NCI-H524 (cell line): ENCODE measurements around the gene POMP.
"Not testable (repeated sequence)": the region's sequence is repeated elsewhere in the genome, so short reads cannot be mapped to it uniquely, and the experiment has no call there.

ENCODE experiments used
- DNase-seq, 2 experiments: peaks; one replicate each; lab custom pipeline; 2025; lab: John Stamatoyannopoulos, UW

The POMP gene

DNA sequence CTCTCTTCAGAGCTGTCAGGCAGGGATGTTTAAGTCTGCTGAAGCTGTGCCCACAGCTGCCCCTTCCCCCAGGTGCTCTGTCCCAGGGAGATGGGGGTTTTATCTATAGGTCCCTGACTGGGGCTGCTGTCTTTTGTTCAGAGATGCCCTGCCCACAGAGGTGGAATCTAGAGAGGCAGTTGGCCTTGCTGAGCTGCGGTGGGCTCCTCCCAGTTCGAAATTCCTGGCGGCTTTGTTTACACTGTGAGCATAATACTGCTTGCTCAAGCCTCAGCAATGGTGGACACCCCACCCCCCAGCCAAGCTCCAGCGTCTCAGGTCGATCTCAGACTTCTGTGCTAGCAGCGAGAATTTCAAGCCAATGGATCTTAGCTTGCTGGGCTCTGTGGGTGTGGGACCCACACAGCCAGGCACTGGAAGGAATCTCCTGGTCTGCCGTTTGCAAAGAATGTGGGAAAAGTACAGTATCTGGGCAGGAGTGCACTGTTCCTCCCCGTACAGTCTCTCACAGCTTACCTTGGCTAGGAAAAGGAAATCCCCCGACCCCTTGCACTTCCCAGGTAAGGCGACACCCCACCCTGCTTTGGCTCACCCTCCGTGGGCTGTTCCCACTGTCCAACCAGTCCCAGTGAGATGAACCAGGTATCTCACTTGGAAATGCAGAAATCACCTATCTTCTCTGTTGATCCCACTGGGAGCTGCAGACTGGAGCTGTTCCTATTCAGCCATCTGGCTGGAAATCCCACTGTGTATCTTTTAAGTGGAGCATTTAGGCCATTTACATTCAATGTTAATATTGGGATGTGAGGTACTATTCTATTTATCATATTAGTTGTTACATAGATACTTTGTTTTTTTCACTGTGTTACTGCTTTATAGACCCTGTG, 34.9 kb downstream of the POMP start:
- DNase-seq, result not testable (repeated sequence)

DNA sequence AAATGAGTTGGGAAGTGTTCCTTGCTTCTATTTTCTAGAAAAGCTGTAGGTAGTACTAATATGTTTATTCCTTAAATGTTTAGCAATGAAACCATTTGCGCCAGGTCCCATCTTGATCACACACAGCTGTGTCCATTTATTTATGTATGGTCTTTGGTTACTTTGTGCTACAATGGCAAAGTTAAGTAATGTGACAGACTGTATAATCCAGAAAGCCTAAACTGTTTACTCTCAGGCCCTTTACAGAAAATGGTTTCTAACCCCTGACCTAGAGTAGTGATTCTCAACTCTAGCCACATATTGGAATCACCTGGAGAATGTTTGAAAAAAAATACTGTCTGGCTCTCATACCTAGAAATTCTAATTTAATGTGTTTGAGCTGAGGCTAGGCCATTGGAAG, 38.5 kb downstream of the POMP start:
- DNase-seq, result no peak

DNA sequence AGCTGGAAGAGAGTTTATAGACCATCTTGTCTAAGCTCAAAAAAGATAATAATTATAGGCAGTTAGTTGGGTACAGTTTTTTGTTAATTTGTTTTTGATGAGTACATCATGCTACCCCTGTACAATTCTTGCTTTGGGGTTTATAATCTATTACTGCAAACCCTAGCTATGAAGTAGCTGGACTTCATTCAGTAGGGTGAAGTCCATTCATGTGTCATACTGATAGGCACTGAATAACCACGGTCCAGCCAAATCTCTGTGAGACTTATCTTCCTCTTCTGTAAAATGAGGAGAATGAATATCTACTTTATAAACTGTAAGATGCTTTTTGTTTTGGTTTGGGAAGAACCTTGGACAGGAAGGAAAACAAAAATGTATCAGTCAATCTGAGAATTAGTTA, 40.3 kb downstream of the POMP start:
- DNase-seq, result no peak

DNA sequence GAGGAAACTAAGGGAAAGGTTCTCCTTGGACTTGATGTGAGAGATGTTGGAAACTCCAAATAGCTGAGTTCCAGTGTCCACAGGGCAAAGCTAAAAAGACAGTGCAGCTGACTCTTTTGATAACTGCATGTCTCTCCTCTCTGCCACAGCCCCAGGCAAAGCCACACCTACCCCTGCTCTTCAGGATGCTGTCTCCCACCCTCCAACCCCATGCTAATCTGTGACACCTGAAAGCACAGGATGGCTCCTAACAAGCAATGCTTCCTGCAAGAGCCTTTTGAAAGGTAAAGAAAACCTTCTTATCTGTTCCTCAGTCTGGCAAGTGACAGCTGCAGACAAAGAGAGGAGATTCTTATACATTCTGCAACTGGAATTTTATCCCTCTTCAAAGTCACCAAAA, 45.4 kb downstream of the POMP start:
- peak in 1 of 2 experiments; percentile 44 for DNase-seq

DNA sequence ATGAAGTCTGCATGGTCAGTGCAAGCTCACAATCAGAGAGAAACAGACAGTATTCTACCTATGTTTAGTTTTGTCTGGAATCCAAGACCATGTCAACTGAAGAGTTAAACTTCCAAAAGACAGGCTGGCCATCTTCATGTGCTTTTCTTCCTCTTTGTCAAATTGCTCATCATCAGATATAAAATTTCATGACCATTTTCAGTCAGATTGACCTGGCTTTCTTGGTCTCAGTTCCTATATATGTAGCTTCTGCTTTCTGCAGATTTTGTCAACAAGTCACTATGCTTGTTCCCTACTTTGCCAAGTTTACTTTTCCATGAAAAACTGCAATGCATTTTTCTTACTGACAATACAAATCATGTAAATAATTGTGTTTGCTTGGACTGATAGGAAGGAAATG, 46.0 kb downstream of the POMP start:
- DNase-seq, result no peak

DNA sequence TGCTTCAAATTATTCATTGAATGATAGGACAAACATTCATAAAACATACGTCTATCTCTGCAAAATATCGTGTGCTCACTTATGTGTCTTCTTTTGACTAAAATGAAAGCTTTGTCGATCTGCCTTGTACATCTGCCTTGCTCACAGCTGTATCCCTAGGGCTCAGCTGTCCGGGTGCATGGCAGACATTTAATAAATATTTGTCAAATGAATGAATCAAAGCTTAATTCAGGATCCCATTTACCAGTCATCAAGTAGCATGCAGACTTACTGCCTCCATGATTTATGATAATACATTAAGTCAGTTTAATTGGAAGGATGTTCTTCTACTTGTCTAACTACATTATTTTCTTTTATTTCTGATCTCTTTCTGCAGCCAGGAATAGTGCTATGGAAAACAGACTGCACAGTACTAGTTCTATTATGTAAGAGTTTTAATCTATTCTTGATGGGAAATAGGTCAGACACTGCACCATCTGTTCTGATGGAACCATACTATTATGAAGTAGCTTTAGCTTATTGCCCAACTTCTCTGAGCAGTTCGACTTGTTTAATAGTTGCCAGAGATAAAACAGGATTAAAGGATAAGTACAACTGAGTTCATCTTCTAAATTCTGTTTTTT, 46.6 kb downstream of the POMP start:
- DNase-seq, result peak; percentile 40 to 86

DNA sequence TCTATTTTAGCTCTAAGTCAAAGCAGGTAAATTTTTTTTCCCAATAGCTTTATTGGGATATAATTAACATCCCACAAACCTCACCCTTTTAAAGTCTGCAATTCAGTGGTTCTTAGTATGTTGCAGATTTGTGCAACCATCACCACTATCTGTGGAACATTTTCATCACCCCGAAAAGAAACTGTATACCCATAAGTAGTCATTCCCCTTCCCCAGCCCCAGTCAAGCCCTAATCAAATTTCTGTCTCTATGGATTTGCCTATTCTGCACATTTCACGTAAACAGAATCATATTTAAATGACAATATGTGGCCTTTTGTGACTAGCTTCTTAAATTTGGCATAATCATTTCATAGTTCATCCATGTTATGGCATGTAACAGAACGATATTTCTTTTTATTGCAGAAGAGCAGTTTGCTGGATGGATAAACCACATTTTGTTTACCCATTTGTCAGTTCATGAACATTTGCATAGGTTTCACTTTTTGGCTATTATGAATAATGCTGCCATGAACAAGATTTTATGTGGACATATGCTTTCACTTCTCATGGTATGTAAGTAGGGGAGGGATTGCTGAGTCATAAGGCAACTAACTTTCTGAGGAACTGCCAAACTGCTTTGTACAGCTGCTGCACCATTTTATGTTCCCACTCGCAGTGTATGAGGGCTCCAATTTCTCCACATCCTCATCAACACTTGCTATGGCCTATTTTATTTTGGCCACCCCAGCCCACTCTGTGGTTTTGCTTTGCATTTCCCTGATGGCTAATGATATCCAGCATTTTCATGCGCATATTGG, 48.9 kb downstream of the POMP start:
- DNase-seq, result peak in 1 of 2 experiments; percentile 22

DNA sequence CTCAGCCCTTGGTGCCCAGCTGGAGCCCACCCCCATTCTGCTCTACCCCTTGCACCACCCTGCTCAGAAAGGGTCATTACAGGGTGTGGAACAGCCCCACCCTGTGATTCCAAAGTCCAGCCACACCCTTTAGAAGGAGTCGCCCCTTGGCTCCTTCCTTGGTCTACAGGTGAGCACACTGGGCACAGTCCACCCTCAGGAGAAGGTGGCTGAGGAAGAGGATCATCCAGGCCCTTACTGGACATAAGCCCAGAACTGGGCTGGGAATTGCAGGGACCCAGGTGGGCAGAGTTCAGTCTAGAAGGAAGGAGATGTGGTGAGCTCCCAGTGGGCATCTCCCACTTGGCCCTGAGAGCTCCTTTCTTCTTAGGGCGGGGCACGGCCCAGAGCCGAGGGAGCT, 51.2 kb downstream of the POMP start:
- DNase-seq, result no peak

DNA sequence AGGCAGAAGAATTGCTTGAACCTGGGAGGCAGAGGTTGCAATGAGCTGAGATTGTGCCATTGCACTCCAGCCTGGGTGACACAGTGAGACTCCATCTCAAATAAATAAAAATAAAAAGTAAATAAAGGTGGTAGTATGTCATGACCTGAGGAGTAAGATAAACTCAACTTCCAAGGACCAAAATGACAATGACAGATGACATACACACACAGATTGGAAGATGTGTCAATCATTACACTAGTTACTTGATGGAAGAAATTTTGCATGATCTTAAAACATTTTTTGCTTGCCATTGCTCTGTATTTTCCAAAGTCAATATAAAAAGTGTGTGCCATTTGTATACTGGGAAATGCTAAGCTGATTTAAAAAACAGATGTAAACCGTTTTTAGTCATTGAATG, 55.7 kb downstream of the POMP start:
- no peak for DNase-seq

DNA sequence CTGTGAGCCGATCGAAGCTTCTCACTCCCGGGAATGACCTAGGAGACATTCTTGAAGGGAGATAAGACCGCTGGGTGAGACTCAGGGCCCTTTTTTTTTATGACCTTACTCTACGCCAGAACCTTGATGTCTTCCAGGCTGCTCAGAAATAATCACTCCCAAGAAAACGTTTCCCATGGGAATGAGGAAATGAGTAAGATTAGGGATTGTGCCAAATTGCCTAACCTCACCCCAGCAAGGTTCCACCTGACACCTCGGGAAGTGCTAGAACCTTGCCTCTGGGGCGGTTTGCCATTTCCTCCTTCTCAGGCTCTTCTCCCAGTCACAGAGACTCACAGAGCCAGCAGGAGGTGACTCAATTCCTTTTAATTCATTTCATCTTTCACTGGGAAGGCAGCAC, 57.6 kb downstream of the POMP start:
- DNase-seq, result no peak

DNA sequence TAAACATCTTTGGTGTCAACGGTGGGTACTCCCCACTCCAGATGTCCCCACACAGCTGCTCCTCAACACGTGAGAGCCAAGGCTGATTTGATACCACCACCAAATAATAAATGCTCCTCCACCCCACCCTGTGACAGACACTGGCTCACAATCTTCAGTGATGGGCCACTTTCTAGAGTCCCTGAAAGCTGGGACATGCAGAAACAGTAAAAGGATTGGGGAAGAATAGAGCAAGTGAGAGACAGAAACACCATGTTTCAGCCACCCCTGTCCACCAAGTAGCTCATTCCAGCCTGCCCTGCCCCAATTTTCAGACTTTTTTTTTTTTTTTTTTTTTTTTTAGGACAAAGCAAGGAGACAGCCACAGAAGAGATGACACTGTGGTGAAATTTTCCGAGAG, 58.2 kb downstream of the POMP start:
- no peak for DNase-seq

DNA sequence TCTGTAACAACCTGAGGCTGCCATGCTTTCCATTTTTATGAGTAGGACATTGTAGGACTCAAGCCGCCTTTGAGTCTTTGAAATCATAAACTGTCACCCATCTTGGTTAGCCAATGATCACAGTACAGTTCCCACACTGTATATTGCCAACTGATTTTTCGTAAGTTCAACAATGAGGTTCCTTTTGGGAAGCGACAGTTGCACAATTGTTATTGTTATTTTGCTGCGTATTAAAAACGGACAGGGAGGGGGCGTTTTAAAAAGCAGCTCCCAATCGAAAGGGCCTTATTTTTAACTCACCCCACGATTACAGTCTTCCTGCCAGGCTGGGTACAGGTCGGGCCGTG, 59.2 kb downstream of the POMP start:
- DNase-seq, result no peak

DNA sequence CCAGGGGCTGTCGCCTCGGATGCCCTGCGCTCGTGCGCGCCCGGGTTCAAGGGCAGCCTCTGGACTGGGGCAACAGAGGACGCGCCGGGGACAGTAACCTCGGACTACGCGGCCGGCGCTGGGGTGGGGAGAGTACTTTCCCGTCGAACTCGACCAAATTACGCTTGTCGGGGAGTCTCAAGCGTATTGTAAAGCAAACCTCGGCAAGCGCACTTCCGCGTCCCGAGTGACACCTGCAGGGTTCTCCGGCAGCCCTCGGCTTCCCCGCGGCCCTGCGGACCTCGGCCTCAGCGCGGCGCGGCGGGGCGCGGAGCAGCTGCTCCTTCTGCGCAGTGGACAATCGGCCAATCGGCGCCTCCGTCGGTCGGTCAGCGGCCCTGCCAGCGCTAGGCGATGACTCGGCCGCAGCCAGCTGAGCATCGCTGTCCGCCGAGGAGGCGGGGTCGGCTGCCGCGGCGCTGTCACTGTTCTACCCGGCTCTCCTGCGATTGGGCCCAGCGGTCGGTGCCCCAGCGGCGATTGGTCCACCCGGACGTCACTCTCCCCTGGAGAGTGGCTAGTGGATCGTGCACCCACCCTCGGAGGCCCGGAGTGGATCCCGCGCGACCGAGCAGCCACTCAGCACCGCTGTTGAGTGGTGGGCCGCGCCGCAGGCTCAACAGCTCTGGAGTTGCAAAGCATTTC, 59.8 kb downstream of the POMP start, which contains the start of gene SLC46A3:
Gene SLC46A3 (minus strand): TSS at position 428 of the 684 bp plus-strand sequence. CDS start 972 bp downstream, outside the sequence.
- peak; percentile 80 to 95 for DNase-seq

DNA sequence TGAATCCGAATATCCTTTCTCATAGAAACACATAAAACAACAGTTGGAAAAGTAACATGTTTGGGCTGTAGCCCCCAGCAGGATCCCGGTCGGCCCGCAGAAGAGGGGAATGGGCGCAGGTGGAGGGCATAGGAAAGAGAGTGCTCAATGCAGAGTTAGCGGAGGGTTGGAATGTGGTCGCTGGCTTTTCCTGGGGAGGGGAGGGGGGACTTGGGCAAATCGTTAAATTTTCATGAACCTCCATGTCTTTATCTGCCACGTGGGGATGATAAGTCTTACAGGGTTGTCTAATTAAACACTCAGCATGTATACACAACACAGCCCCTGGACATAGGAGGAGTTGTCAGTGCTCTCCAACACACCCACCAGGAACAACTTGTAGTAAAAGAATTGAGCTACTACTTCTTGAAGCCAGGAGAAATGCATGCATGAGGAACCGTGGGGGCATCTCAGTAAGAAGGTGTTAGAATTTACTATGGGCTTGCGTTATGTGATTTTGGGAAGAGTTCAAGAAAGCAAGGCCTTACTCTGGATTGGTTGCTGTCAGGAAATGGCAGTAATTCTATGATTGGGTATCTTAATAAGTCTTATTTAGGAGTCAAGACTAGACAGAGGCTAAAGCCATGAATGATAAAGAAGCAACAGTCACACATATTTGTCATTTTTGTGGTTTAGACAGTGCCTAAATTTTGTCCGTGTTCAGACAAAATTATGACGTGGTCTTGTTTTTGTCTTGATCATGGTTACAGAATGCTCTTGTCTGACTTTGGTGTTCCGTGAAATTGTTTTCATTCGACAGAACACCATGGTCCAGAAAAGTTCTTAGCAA, 60.5 kb downstream of the POMP start:
- DNase-seq, result no peak

DNA sequence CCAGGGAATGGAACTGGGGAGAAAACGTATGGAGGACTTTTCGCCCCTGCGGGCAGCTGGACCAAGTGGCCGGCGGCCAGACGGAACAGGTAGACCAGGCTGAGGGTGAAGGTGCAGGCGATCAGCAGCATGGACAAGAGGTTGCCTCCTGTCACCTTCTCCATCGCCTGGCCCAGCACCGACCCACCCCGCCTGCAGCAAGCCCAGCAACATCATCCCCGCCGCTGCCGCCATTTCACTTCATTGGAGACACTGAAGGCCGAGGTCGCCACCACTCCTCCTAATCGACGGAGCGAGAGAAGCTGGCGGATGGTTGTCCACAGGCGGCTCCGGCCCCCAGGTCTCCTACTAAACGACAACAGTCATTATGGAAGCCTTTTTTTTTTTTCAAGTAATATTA, 64.9 kb downstream of the POMP start:
- DNase-seq, result no peak

DNA sequence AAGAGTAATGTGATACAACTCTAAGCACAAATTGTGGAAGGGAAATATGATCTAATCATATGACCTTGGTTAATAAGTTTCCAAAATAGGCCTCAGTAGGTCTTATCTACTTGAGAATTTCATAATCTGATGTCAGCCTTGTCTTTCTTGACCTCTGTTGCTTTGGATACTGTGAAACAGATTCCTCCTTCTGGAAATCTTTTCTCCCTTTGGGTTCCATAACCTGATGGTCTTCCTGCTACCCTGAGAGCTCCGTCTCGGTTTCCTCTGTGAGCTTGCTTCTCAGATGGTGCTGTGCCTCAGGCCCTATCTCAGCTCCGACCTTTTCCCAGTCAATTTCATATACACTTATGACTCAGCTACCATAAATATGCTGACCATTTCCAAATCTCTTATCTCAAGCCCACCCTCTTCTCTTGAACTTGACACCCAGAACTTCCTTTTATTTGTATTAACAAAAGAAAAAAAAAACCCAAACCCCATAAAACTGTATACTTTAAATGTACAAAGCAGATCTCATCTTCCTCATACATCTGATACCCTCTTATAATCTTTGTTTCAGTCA, 66.2 kb downstream of the POMP start:
- no peak for DNase-seq
